GM18519 (cell line): ENCODE results near the gene CYP26B1.

Source experiments
- ATAC-seq: cut with Tn5 transposase; IDR thresholded peaks from one replicate; pipeline ENCODE4 v1.9.1; 2021; ENCODE audit warnings: mild to moderate bottlenecking, moderate library complexity; ENCODE audit not compliant: unreplicated experiment, low FRiP score

The CYP26B1 gene

GRCh38 chr2:72155737-72156136 is 8.1 kb upstream of the CYP26B1 start:
- no peak for ATAC-seq

GRCh38 chr2:72155151-72155550 is 7.5 kb upstream of the CYP26B1 start:
- no peak for ATAC-seq

GRCh38 chr2:72154386-72154975 is 6.8 kb upstream of the CYP26B1 start:
- ATAC-seq: no peak

GRCh38 chr2:72153924-72154323 is 6.3 kb upstream of the CYP26B1 start:
- no peak for ATAC-seq

- ATAC-seq: no peak
Observed at GRCh38 chr2:72153026-72153791, 5.5 kb upstream of the CYP26B1 start.

- ATAC-seq: no peak
Observed at GRCh38 chr2:72150861-72151356, 3.2 kb upstream of the CYP26B1 start.

GRCh38 chr2:72150157-72150860 is 2.6 kb upstream of the CYP26B1 start:
- ATAC-seq: peak; percentile 54

- no peak for ATAC-seq
Observed at GRCh38 chr2:72149556-72150156, 2.0 kb upstream of the CYP26B1 start.

GRCh38 chr2:72148837-72149555 is 1.3 kb upstream of the CYP26B1 start:
- ATAC-seq: no peak

- no peak for ATAC-seq
Observed at GRCh38 chr2:72148003-72148836, 558 bp upstream of the CYP26B1 start.

- ATAC-seq: no peak
Observed at GRCh38 chr2:72146347-72147302, 1.0 kb downstream of the CYP26B1 start.

GRCh38 chr2:72145658-72146329 is 1.9 kb downstream of the CYP26B1 start:
- no peak for ATAC-seq

- no peak for ATAC-seq
Observed at GRCh38 chr2:72145289-72145657, 2.4 kb downstream of the CYP26B1 start.

GRCh38 chr2:72144632-72145288 is 2.9 kb downstream of the CYP26B1 start:
- no peak for ATAC-seq

GRCh38 chr2:72144274-72144631 is 3.4 kb downstream of the CYP26B1 start:
- no peak for ATAC-seq

- ATAC-seq: no peak
Observed at GRCh38 chr2:72143441-72144273, 4.0 kb downstream of the CYP26B1 start.
